Measurements from ENCODE around the gene RGS5. TPM values are rescaled to one million over a fixed set of nuclear protein-coding genes. Genes with fewer than 3 reads are reported as not detected.

The RGS5 gene
- total and polyA plus RNA-seq, 4 donors = 4.6 to 12.7 (median 7.4) TPM

DNA sequence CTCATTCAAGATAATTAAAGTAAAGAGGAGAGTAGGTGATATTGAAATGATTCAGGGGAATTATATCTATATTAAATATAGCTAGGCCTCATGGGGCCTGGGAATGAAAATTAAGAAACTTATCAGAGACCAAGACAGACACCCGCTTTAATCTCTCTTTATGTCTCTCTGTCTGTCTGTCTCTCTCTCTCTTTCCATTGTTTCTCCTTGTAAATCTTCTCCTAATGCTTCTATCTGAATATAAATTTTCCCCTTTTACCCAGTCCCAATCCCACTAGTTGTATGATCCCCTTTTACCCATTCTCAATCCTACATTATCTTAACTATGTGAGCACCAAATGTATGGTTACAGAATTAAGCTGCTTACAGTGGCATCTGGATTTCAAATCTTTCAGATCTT lies 61.2 kb downstream of the RGS5 start (continued):
- TF ChIP-seq, protein P1, sequence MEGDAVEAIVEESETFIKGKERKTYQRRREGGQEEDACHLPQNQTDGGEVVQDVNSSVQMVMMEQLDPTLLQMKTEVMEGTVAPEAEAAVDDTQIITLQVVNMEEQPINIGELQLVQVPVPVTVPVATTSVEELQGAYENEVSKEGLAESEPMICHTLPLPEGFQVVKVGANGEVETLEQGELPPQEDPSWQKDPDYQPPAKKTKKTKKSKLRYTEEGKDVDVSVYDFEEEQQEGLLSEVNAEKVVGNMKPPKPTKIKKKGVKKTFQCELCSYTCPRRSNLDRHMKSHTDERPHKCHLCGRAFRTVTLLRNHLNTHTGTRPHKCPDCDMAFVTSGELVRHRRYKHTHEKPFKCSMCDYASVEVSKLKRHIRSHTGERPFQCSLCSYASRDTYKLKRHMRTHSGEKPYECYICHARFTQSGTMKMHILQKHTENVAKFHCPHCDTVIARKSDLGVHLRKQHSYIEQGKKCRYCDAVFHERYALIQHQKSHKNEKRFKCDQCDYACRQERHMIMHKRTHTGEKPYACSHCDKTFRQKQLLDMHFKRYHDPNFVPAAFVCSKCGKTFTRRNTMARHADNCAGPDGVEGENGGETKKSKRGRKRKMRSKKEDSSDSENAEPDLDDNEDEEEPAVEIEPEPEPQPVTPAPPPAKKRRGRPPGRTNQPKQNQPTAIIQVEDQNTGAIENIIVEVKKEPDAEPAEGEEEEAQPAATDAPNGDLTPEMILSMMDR (IDR thresholded peaks at IDR 0.05; ENCODE audit: low read depth, low read length, missing input control) = no peak
- TF ChIP-seq HNF4G (IDR thresholded peaks at IDR 0.05) (no peak), RXRA (IDR thresholded peaks at IDR 0.05) (no peak), NR2F2 (IDR thresholded peaks at IDR 0.05) (no peak)
- TF ChIP-seq, protein P2, sequence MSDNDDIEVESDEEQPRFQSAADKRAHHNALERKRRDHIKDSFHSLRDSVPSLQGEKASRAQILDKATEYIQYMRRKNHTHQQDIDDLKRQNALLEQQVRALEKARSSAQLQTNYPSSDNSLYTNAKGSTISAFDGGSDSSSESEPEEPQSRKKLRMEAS (IDR thresholded peaks at IDR 0.05) = no peak

DNA sequence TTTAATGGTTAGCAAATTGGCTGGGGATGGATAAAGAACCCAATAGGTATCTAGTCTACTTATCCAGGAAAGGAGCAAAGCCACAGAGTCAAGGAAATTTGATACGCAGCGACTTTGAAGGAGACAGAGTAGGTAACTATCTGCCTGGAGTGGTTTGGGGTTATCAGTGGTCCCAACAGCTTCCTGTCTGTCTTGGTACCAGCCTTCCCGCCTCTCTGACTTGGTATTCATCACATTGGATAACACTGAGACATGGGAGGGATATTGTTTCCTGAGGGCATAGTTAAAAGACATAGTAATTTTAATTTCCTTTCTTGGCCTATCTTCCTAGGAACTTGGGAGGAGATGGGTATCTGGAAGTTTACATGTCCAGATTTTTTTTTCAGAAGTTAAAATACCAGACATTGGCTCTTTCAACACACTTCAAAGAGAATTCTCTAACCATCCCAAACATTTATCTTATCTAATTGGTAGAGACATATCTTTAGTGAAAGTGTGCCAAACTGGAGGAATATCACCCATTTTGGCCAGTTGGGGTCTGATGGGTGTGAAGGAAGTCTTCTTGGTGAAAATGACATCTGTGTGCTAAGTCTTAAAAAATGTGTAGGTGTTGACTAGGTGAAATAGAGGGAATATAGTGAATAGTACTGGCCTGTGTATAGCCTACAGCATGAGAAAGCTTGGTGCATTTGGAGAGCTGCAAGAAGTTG lies 65.0 kb downstream of the RGS5 start:
- 79% methylated on average over 3 of the region's 3 CpGs for WGBS
- H3K4me1 ChIP-seq (ENCODE audit: control insufficient read depth in 4 of 4, insufficient read depth in 4 of 4, low read length in 3 of 4) = no peaks in the 10 kb centered on the region
- DNase-seq (ENCODE audit: low spot score) = no peak
- no peaks in the 10 kb centered on the region for H3K27me3 ChIP-seq (ENCODE audit: control insufficient read depth in 4 of 4, insufficient read depth in 4 of 4, low read length in 3 of 4)
- no peaks in the 10 kb centered on the region for H3K9me3 ChIP-seq (ENCODE audit: control insufficient read depth in 4 of 4, low read length in 3 of 4)
- no peak overlapping the region for H3K4me3 ChIP-seq (ENCODE audit: low read depth in 1 of 3, low read length in 3 of 3)
- H3K36me3 ChIP-seq (ENCODE audit: control insufficient read depth in 4 of 4, insufficient read depth in 3 of 4, low read depth in 1 of 4, low read length in 3 of 4) = no peaks in the 10 kb centered on the region
- H3K9ac ChIP-seq (ENCODE audit: low read depth in 1 of 2, low read length in 2 of 2) = no peak overlapping the region
- H3K27ac ChIP-seq (ENCODE audit: low read depth in 1 of 2, low read length in 2 of 2) = no peak overlapping the region
- no peak for TF ChIP-seq GABPA (IDR thresholded peaks at IDR 0.05 in 1 of 2, conservative IDR thresholded peaks at IDR 0.05 in 1 of 2)
- TF ChIP-seq, protein P1 (IDR thresholded peaks at IDR 0.05; ENCODE audit: low read depth, low read length, missing input control) = no peak
- no peak for TF ChIP-seq JUND (IDR thresholded peaks at IDR 0.05)
- TF ChIP-seq, protein P2 (IDR thresholded peaks at IDR 0.05) = no peak
- TF ChIP-seq SP1 (IDR thresholded peaks at IDR 0.05) = no peak
- TF ChIP-seq YY1 (IDR thresholded peaks at IDR 0.05) = no peak
- no peak for TF ChIP-seq NR2F2 (IDR thresholded peaks at IDR 0.05)
- TF ChIP-seq, protein P3, sequence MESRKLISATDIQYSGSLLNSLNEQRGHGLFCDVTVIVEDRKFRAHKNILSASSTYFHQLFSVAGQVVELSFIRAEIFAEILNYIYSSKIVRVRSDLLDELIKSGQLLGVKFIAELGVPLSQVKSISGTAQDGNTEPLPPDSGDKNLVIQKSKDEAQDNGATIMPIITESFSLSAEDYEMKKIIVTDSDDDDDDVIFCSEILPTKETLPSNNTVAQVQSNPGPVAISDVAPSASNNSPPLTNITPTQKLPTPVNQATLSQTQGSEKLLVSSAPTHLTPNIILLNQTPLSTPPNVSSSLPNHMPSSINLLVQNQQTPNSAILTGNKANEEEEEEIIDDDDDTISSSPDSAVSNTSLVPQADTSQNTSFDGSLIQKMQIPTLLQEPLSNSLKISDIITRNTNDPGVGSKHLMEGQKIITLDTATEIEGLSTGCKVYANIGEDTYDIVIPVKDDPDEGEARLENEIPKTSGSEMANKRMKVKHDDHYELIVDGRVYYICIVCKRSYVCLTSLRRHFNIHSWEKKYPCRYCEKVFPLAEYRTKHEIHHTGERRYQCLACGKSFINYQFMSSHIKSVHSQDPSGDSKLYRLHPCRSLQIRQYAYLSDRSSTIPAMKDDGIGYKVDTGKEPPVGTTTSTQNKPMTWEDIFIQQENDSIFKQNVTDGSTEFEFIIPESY (IDR thresholded peaks at IDR 0.05) = no peak
- TF ChIP-seq EGR1 (IDR thresholded peaks at IDR 0.05; ENCODE audit: low read depth in 2 of 2) = no peak
- TF ChIP-seq TAF1 (conservative IDR thresholded peaks at IDR 0.05) = no peak

DNA sequence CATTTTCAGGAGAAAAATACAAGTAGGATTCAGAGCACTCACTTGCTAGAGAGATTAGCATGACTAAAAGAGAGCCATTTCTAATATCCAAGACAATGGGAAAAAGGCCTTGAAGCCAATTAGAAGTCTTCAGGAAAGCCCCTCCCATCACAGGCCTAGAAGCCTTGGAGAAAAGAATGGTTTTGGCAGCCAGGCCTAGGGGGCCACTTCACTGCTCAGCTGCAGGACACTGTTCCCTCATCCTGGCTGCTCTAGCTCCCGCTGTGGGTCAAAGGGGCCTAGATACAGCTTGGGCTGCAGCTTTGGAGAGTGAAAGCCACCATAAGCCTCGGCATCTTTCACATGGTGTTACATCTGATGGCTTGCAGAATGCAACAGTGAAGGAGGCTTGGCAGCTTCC lies 70.7 kb downstream of the RGS5 start:
- Histone ChIP-seq H3K27ac (ENCODE audit: low read depth in 1 of 2, low read length in 2 of 2) (no peak overlapping the region), H3K4me3 (ENCODE audit: low read depth in 1 of 3, low read length in 3 of 3) (no peak overlapping the region), H3K27me3 (ENCODE audit: control insufficient read depth in 4 of 4, insufficient read depth in 4 of 4, low read length in 3 of 4) (no peaks in the 10 kb centered on the region), H3K9me3 (ENCODE audit: control insufficient read depth in 4 of 4, low read length in 3 of 4) (no peaks in the 10 kb centered on the region), H3K4me1 (ENCODE audit: control insufficient read depth in 4 of 4, insufficient read depth in 4 of 4, low read length in 3 of 4) (no peaks in the 10 kb centered on the region), H3K9ac (ENCODE audit: low read depth in 1 of 2, low read length in 2 of 2) (no peak overlapping the region), H3K36me3 (ENCODE audit: control insufficient read depth in 4 of 4, insufficient read depth in 3 of 4, low read depth in 1 of 4, low read length in 3 of 4) (no peaks in the 10 kb centered on the region)
- no peak for DNase-seq (ENCODE audit: low spot score)
- TF ChIP-seq, protein P4, sequence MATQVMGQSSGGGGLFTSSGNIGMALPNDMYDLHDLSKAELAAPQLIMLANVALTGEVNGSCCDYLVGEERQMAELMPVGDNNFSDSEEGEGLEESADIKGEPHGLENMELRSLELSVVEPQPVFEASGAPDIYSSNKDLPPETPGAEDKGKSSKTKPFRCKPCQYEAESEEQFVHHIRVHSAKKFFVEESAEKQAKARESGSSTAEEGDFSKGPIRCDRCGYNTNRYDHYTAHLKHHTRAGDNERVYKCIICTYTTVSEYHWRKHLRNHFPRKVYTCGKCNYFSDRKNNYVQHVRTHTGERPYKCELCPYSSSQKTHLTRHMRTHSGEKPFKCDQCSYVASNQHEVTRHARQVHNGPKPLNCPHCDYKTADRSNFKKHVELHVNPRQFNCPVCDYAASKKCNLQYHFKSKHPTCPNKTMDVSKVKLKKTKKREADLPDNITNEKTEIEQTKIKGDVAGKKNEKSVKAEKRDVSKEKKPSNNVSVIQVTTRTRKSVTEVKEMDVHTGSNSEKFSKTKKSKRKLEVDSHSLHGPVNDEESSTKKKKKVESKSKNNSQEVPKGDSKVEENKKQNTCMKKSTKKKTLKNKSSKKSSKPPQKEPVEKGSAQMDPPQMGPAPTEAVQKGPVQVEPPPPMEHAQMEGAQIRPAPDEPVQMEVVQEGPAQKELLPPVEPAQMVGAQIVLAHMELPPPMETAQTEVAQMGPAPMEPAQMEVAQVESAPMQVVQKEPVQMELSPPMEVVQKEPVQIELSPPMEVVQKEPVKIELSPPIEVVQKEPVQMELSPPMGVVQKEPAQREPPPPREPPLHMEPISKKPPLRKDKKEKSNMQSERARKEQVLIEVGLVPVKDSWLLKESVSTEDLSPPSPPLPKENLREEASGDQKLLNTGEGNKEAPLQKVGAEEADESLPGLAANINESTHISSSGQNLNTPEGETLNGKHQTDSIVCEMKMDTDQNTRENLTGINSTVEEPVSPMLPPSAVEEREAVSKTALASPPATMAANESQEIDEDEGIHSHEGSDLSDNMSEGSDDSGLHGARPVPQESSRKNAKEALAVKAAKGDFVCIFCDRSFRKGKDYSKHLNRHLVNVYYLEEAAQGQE (IDR thresholded peaks at IDR 0.05) = no peak
- TF ChIP-seq, protein P3 (IDR thresholded peaks at IDR 0.05) = no peak
- no peak for TF ChIP-seq RAD21 (IDR thresholded peaks at IDR 0.05)
- 89% methylated on average over 2 of the region's 2 CpGs for WGBS

Measured in liver (tissue), 9 donors.